ENCODE results near the gene ABL2.

- no peak for TF ChIP-seq POLR2A (IDR thresholded peaks at IDR 0.05; ENCODE audit: low read depth)
- no peak for TF ChIP-seq CTCF (IDR thresholded peaks at IDR 0.05)
Observed at GRCh38 chr1:179197690-179198297, 31.7 kb downstream of the ABL2 start.
